Neural cell (in vitro differentiated cells): ENCODE measurements around the gene TOLLIP. TPM values are rescaled to one million over a fixed set of nuclear protein-coding genes. Genes with fewer than 3 reads are reported as not detected.
"Not testable (repeated sequence)": the region's sequence is repeated elsewhere in the genome, so short reads cannot be mapped to it uniquely, and the experiment has no call there.

Source experiments
- H2AFZ ChIP-seq: fragments of 200-600, 300-800 bp; sonication (generic), shearing (Covaris generic); 2 replicates; pipeline ENCODE4 v1.6.0; 2014; ENCODE audit warnings: low read depth, mild to moderate bottlenecking, antibody characterized with exemption, low read length, moderate library complexity
- H3F3A ChIP-seq: fragments of 200-600 bp; shearing (Covaris generic); 2 replicates; pipeline ENCODE4 v1.6.1; 2016; ENCODE audit warnings: mild to moderate bottlenecking, moderate library complexity, mixed read lengths, antibody characterized with exemption, low read length; ENCODE audit not compliant: insufficient read depth, poor library complexity, severe bottlenecking
- H3K27ac ChIP-seq: fragments of 200-600, 300-800 bp; sonication (generic), shearing (Covaris generic); 2 replicates; pipeline ENCODE4 v1.5.1; 2014; ENCODE audit warnings: mild to moderate bottlenecking, low read length, moderate library complexity
- H3K27me3 ChIP-seq: fragments of 300-800, 200-600 bp; sonication (generic), shearing (Covaris generic); 2 replicates; pipeline ENCODE4 v1.6.0; 2014; ENCODE audit warnings: mild to moderate bottlenecking, low read depth, low read length, moderate library complexity; ENCODE audit not compliant: insufficient read depth
- H3K36me3 ChIP-seq: fragments of 300-800, 200-600 bp; sonication (generic), shearing (Covaris generic); 2 replicates; pipeline ENCODE4 v1.5.1; 2014; ENCODE audit warnings: mild to moderate bottlenecking, antibody characterized with exemption, low read length, moderate library complexity; ENCODE audit not compliant: insufficient read depth
- H3K4me2 ChIP-seq: fragments of 300-800, 200-600 bp; sonication (generic), shearing (Covaris generic); 2 replicates; pipeline ENCODE4 v1.6.0; 2014; ENCODE audit warnings: mild to moderate bottlenecking, low read length
- H3K4me3 ChIP-seq: fragments of 300-800, 200-600 bp; sonication (generic), shearing (Covaris generic); 2 replicates; pipeline ENCODE4 v1.5.1; 2014; ENCODE audit warnings: mild to moderate bottlenecking, low read length, moderate library complexity
- H3K79me2 ChIP-seq: fragments of 200-600 bp; shearing (Covaris generic); replicated peaks from 2 replicates; pipeline ENCODE4 v1.6.0; 2014; ENCODE audit warnings: mild to moderate bottlenecking, low read length, moderate library complexity; ENCODE audit not compliant: insufficient read depth
- H3K9ac ChIP-seq: fragments of 300-800, 200-600 bp; sonication (generic), shearing (Covaris generic); 2 replicates; pipeline ENCODE4 v1.6.1; 2016; ENCODE audit warnings: mild to moderate bottlenecking, low read length, mixed read lengths
- H3K9me2 ChIP-seq: fragments of 200-600 bp; shearing (Covaris generic); 2 replicates; pipeline ENCODE4 v1.6.1; 2016; ENCODE audit warnings: mild to moderate bottlenecking, low read length, mixed read lengths; ENCODE audit not compliant: insufficient read depth
- H3K9me3 ChIP-seq: fragments of 200-600, 300-800 bp; sonication (generic), shearing (Covaris generic); 2 replicates; pipeline ENCODE4 v1.6.1; 2016; ENCODE audit warnings: mild to moderate bottlenecking, mixed run types, low read length, moderate library complexity, mixed read lengths
- H4K20me1 ChIP-seq: fragments of 200-600 bp; shearing (Covaris generic); 2 replicates; pipeline ENCODE4 v1.6.1; 2016; ENCODE audit warnings: mild to moderate bottlenecking, mixed run types; ENCODE audit not compliant: insufficient read depth
- EP300 ChIP-seq: fragments of 450-650 bp; conservative IDR thresholded peaks from 2 replicates; pipeline ENCODE4 v1.6.1; 2014; ENCODE audit warnings: antibody characterized with exemption, mild to moderate bottlenecking, moderate library complexity; ENCODE audit not compliant: poor library complexity, severe bottlenecking
- EZH2 ChIP-seq: fragments of 200-600, 300-800 bp; shearing (Covaris generic), sonication (generic); IDR thresholded peaks from 2 replicates; pipeline ENCODE4 v1.6.1; 2014; ENCODE audit warnings: antibody characterized with exemption, low read length, borderline replicate concordance, mild to moderate bottlenecking; ENCODE audit not compliant: insufficient read depth, poor library complexity, severe bottlenecking
- MXI1 ChIP-seq: fragments of 450-650 bp; conservative IDR thresholded peaks from 2 replicates; pipeline ENCODE4 v1.6.1; 2014; ENCODE audit warnings: antibody characterized with exemption, mild to moderate bottlenecking; ENCODE audit not compliant: poor library complexity, severe bottlenecking
- POLR2AphosphoS5 ChIP-seq: IDR thresholded peaks from 2 replicates; pipeline ENCODE4 v1.6.1; 2012
- RAD21 ChIP-seq: fragments of 450-650 bp; conservative IDR thresholded peaks from 2 replicates; pipeline ENCODE4 v1.6.1; 2014; ENCODE audit warnings: antibody characterized with exemption, mild to moderate bottlenecking, moderate library complexity
- SMC3 ChIP-seq: fragments of 450-650 bp; conservative IDR thresholded peaks from 2 replicates; pipeline ENCODE4 v1.6.1; 2014; ENCODE audit warnings: antibody characterized with exemption, mild to moderate bottlenecking, moderate library complexity; ENCODE audit not compliant: poor library complexity
- TAF1 ChIP-seq: IDR thresholded peaks from 2 replicates; pipeline ENCODE4 v1.6.1; 2012; ENCODE audit warnings: low read depth
- polyA minus RNA-seq: library from RNA; depleted of rRNA, polyadenylated mRNA; stranded (reverse); fragments of >200 nt; gene quantifications from 2 replicates; pipeline ENCODE4 v1.2.3, GENCODE V29; 2014
- polyA plus RNA-seq: library from polyadenylated mRNA; depleted of rRNA; stranded (reverse); fragments of >200 nt; gene quantifications from 2 replicates; pipeline ENCODE4 v1.2.3, GENCODE V29; 2014
- TF ChIP-seq, protein P1 (sequence below): fragments of 450-650 bp; IDR thresholded peaks from 2 replicates; pipeline ENCODE4 v1.5.1; 2014; ENCODE audit warnings: antibody characterized with exemption, mild to moderate bottlenecking, moderate library complexity; ENCODE audit not compliant: poor library complexity, severe bottlenecking
- TF ChIP-seq, protein P2 (sequence below): IDR thresholded peaks from 2 replicates; pipeline ENCODE4 v1.6.1; 2012; ENCODE audit warnings: borderline replicate concordance

The TOLLIP gene
- polyA plus RNA-seq (24.1 and 31.4 TPM in 2 replicates), polyA minus RNA-seq (23.5 and 35.5 TPM in 2 replicates)

DNA sequence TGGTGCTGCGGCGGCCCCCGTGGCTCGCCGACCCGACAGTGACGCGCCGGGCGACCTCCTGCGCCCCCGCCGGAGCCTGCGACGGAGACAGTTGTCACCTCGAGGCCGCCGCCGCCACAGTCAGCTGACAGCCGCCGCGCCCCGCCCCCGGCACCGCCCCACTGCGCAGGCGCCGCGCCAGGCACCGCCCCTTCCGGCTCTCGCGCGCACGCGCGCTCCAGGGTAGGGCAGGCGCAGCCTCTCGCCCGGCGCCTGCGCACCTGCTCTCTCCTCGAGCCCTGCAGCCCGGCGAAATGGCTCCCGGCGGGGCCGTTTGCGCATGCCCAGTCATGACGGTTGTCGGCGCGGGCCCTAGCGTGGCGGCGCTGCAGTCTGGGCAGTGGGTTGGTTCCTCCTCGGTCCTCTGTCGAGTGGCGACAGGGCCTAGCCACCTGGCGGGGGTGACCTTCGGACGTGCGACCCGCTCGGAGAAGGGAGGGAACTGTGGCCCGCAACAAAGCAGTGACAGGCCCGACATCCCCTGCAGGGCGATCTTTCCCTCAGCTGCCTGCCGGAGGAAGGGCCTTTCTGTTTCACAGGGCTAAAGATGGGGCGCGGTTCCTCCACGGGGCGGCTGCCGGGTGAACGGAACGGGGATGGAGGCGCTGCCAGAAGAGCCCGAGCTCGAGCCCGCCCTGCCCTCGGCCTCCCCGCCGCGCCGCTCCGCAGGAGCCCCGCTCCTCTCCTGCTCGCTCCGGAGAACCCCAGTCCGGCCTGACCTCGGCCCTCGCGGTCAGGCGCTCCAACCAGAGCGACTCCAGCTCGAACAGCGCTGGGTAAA is at the start of gene TOLLIP:
TSS of gene TOLLIP (minus strand) at position 135 of the 820 bp plus-strand sequence. CDS start at position 1, 134 bp downstream.
- Histone ChIP-seq H3K27ac (peak within 1 kb of the TSS; percentile 85), H3K36me3 (no peaks in the 10 kb centered on the region), H3K4me3 (peak within 1 kb of the TSS; percentile 91)

DNA sequence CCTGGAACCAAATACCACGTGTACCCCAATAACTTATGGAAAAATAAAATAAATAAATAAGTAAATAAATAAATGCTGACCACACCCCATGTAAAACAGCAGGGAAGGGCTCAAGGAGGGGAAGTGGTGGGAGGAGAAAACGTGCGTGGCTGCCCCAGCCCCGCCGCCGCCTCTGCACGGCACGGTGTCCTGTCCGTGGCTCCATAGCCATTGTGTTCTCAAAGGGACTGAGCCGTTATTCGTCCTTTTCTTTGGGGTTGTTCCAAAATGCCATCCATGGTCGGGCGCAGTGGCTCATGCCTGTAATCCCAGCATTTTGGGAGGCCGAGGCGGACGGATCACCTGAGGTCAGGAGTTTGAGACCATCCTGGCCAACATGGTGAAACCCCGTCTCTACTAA is 49.5 kb upstream of the TOLLIP start:
- not testable (repeated sequence) for H3K79me2 ChIP-seq, H3K4me2 ChIP-seq, H3K9me2 ChIP-seq, H3K27ac ChIP-seq, H3F3A ChIP-seq, H4K20me1 ChIP-seq, H3K27me3 ChIP-seq, H3K9me3 ChIP-seq, H3K4me3 ChIP-seq, H3K9ac ChIP-seq, H2AFZ ChIP-seq, H3K36me3 ChIP-seq

More for the DNA sequence above, at the start of gene TOLLIP:
- Histone ChIP-seq H2AFZ (peak within 1 kb of the TSS; percentile 70), H3K9me2 (no peaks in the 10 kb centered on the region), H3K9me3 (no peaks in the 10 kb centered on the region), H3K79me2 (peaks cover 24% of the 10 kb centered on the region), H3K27me3 (no peaks in the 10 kb centered on the region), H3F3A (no peaks in the 10 kb centered on the region), H3K9ac (peak within 1 kb of the TSS; percentile 83), H4K20me1 (no peaks in the 10 kb centered on the region), H3K4me2 (peak within 1 kb of the TSS; percentile 82)
- TF ChIP-seq EZH2, result no peak
- TF ChIP-seq SMC3, result peak; percentile 53
- TF ChIP-seq POLR2AphosphoS5, result peak; percentile 89
- TF ChIP-seq EP300, result peak; percentile 58
- TF ChIP-seq, protein P1, sequence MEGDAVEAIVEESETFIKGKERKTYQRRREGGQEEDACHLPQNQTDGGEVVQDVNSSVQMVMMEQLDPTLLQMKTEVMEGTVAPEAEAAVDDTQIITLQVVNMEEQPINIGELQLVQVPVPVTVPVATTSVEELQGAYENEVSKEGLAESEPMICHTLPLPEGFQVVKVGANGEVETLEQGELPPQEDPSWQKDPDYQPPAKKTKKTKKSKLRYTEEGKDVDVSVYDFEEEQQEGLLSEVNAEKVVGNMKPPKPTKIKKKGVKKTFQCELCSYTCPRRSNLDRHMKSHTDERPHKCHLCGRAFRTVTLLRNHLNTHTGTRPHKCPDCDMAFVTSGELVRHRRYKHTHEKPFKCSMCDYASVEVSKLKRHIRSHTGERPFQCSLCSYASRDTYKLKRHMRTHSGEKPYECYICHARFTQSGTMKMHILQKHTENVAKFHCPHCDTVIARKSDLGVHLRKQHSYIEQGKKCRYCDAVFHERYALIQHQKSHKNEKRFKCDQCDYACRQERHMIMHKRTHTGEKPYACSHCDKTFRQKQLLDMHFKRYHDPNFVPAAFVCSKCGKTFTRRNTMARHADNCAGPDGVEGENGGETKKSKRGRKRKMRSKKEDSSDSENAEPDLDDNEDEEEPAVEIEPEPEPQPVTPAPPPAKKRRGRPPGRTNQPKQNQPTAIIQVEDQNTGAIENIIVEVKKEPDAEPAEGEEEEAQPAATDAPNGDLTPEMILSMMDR, result peak; percentile 66
- TF ChIP-seq RAD21, result peak; percentile 65
- TF ChIP-seq MXI1, result peak; percentile 86
- TF ChIP-seq, protein P2, sequence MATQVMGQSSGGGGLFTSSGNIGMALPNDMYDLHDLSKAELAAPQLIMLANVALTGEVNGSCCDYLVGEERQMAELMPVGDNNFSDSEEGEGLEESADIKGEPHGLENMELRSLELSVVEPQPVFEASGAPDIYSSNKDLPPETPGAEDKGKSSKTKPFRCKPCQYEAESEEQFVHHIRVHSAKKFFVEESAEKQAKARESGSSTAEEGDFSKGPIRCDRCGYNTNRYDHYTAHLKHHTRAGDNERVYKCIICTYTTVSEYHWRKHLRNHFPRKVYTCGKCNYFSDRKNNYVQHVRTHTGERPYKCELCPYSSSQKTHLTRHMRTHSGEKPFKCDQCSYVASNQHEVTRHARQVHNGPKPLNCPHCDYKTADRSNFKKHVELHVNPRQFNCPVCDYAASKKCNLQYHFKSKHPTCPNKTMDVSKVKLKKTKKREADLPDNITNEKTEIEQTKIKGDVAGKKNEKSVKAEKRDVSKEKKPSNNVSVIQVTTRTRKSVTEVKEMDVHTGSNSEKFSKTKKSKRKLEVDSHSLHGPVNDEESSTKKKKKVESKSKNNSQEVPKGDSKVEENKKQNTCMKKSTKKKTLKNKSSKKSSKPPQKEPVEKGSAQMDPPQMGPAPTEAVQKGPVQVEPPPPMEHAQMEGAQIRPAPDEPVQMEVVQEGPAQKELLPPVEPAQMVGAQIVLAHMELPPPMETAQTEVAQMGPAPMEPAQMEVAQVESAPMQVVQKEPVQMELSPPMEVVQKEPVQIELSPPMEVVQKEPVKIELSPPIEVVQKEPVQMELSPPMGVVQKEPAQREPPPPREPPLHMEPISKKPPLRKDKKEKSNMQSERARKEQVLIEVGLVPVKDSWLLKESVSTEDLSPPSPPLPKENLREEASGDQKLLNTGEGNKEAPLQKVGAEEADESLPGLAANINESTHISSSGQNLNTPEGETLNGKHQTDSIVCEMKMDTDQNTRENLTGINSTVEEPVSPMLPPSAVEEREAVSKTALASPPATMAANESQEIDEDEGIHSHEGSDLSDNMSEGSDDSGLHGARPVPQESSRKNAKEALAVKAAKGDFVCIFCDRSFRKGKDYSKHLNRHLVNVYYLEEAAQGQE, result peak; percentile 37
- peak; percentile 27 for TF ChIP-seq TAF1
